OCI-LY3 (cell line): ENCODE measurements around the gene SKOR1.

Source experiments
- CTCF ChIP-seq: fragments of 200-600, 300-600 bp; sonication (generic); IDR thresholded peaks from 2 replicates; pipeline ENCODE4 v1.5.1; 2014; ENCODE audit warnings: antibody characterized with exemption, low read length, low read depth
- EZH2phosphoT487 ChIP-seq: fragments of 200-600 bp; shearing (Covaris generic); IDR thresholded peaks from 2 replicates; pipeline ENCODE4 v1.6.1; 2018; ENCODE audit warnings: antibody characterized with exemption, mixed run types, low read depth

GRCh38 chr15:67786646-67787045, 38.7 kb upstream of the SKOR1 start:
- TF ChIP-seq CTCF (no peak), EZH2phosphoT487 (no peak)
